ENCODE data around the gene TRAP1.

GRCh38 chr16:3661311-3661710 is 56.0 kb downstream of the TRAP1 start:
- TF ChIP-seq CTCF (IDR thresholded peaks at IDR 0.05) = no peak
- TF ChIP-seq POLR2A (IDR thresholded peaks at IDR 0.05) = no peak
- no peak for TF ChIP-seq POLR2AphosphoS5 (IDR thresholded peaks at IDR 0.05; ENCODE audit: insufficient read depth in 1 of 2, low read depth in 1 of 2)

All from vagina (tissue), 2 donors.